MV-4-11 (cell line): ENCODE measurements around the gene MLEC.

Experiments
- DNase-seq: peaks from one replicate; lab custom pipeline; 2025; lab: John Stamatoyannopoulos, UW

MLEC gene

GRCh38 chr12:120744922-120745493, 58.1 kb downstream of the MLEC start:
- no peak for DNase-seq

- DNase-seq, result no peak
Observed at GRCh38 chr12:120748242-120748641, 61.3 kb downstream of the MLEC start.

GRCh38 chr12:120749256-120749655, 62.3 kb downstream of the MLEC start:
- DNase-seq, result no peak

GRCh38 chr12:120750806-120751205, 63.9 kb downstream of the MLEC start:
- no peak for DNase-seq

- DNase-seq, result no peak
Observed at GRCh38 chr12:120751389-120751788, 64.4 kb downstream of the MLEC start.
